ENCODE results near the gene PTPRD.

PTPRD gene

DNA sequence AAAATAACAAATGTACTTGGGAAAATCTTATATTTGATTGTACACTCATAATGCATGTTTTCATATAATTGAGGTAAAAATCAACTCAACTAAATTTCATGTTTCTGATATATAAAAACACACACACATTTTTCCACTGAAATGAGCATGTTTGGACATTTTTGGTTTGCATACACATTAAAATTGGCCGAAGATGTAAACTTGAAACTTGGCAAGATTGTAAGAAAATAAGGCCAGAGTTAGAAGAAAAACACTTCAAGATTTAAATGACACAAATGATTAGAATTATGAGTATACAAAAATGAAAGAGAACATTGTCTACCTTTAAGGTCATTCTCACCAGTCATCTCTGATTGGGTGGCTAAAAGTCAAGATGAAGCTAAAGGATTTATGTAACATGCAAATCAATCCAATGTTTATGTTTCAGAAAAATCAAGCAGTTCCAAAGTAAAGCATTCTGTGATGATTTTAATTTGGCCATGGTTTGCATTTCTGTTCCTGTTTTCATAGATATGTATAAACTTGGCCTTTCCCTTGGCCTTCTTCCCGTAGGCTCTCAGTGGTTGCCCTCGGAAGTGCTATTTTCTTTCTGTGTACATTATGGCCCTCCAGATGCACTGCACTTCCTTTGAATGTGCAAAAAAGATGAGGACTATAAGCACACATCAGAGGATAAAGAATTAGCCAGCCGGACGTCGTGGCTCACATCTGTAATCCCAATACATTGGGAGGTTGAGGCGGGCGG lies 1707.9 kb downstream of the PTPRD start:
- DNase-seq (ENCODE audit: low read depth in 2 of 2) = no peak

DNA sequence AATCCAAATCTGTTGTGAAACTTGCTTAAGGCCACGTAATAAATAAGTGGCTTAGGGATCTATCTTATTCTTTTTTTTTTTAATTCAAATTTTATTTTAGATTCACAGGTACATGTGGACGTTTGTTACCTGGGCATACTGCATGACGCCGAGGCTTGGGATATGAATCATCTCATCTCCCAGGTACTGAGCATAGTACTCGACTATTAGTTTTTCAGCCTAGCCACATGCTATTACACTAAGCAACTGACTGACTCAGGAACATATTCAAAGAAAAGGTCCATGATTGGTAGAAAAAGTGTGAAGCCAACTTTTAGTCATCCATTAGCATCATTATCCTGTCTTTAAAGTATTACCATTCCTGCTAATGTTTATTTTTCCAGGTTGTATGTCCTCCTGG lies 1709.7 kb downstream of the PTPRD start:
- no peak for DNase-seq (ENCODE audit: low read depth in 2 of 2)

DNA sequence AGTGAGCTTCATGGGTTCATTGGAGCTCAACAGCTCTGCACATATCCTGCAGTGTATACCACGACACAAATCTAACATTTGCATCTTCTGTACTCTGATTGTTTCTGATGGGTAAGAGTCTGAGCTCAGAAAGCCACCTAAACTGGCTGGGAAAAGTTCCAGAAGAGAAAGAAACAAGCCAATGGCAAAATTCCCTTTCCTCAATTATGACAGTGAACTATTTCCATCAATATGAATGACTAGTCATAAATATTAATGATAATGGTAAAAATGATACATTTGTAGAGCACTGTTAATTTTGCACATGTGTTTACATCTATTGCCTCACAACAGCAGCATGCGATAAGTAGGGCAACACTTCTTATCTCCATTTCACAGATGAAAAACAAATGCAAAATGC lies 1711.7 kb downstream of the PTPRD start:
- no peak for DNase-seq (ENCODE audit: low read depth in 2 of 2)

- no peak for DNase-seq (ENCODE audit: low read depth in 2 of 2)
These were observed 1713.3 kb downstream of the PTPRD start for GRCh38 chr9:8899511-8899910.

- no peak for DNase-seq (ENCODE audit: low read depth in 2 of 2)
These were observed 1717.0 kb downstream of the PTPRD start for GRCh38 chr9:8895861-8896224.

DNA sequence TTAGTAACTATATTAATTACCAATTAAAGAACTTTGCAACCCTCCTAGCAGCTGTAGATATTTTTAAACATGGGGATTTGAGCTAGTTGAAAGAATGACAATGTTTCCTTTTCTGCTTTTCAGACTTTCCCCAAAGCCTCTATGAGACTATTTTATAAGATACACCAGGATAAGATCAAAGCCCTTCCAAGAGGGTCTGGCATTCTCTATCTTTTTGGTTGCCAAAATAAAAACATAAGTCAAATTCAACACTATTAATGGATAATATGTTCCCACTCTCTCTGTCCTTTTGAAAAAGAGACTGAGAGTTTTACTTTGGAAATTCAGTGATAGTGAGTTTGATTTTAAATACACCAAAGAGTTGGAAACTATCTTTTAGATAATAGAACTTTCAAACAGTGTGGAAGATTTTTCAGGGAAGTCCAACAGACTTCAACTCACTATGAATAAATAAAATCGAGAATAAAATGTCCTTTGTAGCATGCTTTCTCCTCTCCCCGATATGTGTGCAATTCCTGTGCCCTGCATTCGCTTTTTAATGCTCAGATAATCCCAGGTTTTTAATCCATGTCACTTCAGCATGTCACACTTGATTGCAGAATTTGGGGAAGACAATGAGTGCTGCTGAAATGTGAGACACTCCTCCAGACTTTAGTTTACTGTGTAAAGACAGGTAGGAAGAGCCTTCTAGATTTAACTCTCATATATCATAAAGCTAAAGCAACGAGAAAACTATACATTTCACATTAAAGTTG lies 1717.5 kb downstream of the PTPRD start:
- DNase-seq (ENCODE audit: low read depth in 2 of 2) = no peak

GRCh38 chr9:8890695-8891094 lies 1722.1 kb downstream of the PTPRD start:
- DNase-seq (ENCODE audit: low read depth in 2 of 2) = no peak

- no peak for DNase-seq (ENCODE audit: low read depth in 2 of 2)
These were observed 1723.7 kb downstream of the PTPRD start for GRCh38 chr9:8889100-8889499.

DNA sequence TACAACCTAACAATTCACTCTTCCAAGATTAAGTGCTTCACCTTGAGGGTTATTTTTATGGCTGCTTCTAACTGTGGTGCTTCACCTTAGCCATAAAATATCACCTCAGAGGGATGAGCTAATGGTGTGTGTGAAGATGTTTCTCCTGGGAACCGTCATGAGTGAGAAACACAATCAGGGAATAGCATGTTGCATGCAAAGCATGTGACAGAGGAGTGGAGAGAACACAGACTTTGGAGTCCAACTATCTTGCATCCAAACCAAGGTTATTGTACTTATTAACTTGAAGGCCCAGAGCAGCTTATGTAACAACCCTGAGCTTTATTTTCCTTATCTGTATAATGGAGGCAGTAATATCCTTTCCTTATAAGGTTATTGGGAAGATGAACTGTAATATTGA lies 1724.2 kb downstream of the PTPRD start:
- no peak for DNase-seq (ENCODE audit: low read depth in 2 of 2)

DNA sequence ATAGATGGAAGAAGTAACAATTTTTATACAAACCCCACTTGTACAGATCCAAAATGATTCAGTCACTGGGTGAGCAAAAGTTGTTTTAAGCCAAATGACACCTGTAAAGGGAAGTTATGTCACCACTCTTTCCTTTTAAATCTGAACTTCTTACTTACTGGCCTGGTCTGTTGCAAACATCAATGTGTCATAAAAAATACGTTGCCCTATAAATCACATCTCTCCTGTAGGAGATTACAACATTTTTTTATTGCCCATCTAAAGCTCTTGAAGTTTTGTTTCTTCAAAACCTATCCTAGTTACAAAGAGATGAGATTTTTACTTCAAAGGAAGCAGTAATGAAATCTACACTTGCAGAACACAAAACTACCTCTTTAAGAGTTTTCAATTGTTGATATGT lies 1725.4 kb downstream of the PTPRD start:
- no peak for DNase-seq (ENCODE audit: low read depth in 2 of 2)

DNA sequence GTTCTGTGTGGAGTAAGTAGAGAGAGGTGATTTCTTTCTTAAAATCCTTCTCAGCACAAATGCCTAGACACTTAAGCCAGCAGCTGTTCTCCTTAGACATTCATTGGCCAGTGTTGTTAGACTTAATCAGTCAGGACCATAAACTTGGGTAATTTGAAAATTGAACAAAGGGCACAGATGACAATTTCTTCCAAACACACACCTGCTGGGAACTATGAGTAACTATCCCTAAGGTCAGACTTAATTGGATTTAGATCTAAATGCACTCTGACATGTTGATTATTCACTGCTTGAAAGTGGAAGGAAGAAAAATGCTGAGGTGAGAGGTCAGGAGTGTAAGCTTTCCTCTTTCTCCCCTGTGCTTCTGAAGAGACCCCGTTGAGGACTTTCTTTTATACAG lies 1729.5 kb downstream of the PTPRD start:
- no peak for DNase-seq (ENCODE audit: low read depth in 2 of 2)

DNA sequence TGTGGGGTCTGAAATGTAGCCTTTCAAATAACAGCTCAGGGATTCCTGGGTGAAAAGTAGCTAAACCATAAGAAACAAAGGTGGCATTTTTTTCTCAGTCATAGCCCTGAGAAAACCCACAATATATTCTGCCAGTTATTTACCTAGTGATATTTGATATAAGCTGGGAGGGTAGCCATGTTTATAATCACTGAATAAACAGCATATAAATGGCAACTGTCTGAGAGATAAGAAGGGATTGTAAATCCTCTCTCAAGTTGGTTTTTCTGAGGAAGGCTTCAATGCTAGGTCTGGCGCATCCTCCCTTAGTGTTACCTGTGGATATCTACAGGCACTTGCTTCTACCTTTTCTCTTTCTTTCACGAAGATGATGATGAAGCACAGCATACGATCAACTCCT lies 1732.7 kb downstream of the PTPRD start:
- no peak for DNase-seq (ENCODE audit: low read depth in 2 of 2)

DNA sequence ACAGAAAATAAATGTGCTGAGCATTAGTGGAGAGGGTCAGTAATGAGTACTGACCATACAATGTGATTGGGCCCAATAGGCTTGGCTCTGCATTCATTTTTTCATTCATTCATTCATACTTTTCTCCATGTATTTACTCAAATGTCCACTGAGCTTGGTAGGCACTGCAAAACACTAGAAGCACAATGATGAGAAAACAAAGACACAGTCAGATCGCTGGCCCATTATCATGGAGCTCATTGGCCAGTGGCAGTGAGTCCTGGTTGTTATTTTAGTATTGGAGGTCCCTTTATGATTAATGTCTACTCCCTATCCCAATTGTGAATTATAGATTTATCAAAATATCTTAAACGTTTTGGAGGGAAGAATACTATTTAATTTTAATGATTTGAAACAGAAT lies 1733.5 kb downstream of the PTPRD start:
- DNase-seq (ENCODE audit: low read depth in 2 of 2) = no peak

GRCh38 chr9:8877753-8878494 lies 1734.9 kb downstream of the PTPRD start:
- no peak for DNase-seq (ENCODE audit: low read depth in 2 of 2)

DNA sequence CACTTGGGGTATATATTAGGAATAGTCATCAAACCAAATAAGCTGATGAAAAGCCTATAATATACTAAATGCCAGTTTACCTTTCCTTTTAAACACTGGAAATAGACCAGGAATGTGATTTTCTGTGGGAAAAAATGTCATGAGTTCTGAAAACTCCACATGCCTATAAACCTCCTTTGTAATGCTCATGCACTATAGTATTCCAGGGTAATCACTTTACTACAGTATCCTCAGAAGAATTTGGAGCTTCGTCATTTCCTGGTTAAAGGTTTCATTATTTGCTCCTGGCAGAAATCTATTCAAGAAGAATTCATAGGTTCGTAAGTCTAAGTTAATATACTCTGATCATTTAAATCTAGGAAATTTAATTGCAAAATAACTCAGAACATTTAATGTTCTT lies 1736.5 kb downstream of the PTPRD start:
- no peak for DNase-seq (ENCODE audit: low read depth in 2 of 2)

DNA sequence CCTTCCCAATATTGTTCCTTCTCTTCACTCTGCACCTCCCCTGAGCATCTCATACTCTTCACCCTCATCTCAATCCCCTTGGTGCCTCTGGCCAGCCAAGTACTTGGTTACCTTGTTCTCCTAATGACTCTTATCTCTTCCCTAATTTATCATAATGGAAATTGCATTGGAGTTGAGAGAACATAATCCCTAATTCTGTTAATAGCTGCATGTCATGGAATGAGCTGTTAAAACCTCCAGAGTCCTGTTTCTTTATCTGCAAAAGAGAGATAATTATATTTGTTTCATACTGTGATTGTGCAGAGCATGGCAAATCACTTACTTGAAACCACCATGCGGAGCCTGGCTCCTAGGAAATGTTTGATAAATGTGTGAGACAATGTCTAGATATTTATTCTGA lies 1738.3 kb downstream of the PTPRD start:
- DNase-seq (ENCODE audit: low read depth in 2 of 2) = no peak

- no peak for DNase-seq (ENCODE audit: low read depth in 2 of 2)
These were observed 1740.0 kb downstream of the PTPRD start for GRCh38 chr9:8872802-8873201.

DNA sequence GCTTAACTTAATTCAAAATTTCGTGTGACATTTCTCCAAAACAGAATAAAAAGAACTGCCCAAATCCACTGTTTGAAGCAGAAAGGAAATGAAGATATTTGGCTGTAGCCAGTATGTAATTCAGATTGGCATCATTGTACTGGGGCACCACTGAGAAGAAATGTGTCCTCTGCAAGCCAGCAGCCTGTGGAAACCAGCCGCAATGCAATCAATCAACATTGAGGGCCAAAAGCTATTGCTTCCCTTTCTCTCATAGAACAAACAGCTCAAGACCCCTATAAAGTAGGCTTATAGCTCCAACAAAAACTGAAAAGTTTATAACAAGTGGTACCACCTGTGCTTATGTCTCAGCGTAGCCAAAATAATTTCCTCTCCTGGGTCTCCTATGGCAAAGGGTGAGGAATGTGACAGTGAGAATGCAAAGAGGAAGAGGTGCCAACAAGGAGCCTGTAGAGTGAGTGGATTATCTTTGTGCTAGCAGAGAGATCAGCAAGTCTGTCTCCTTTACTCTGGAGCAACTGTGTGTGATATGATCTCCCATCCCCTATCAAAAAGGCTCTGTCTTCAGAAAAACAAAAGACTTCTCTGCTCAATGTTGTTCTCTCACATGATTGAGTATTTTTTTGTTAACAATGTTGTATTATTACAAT lies 1740.9 kb downstream of the PTPRD start:
- DNase-seq (ENCODE audit: low read depth in 2 of 2) = no peak

DNA sequence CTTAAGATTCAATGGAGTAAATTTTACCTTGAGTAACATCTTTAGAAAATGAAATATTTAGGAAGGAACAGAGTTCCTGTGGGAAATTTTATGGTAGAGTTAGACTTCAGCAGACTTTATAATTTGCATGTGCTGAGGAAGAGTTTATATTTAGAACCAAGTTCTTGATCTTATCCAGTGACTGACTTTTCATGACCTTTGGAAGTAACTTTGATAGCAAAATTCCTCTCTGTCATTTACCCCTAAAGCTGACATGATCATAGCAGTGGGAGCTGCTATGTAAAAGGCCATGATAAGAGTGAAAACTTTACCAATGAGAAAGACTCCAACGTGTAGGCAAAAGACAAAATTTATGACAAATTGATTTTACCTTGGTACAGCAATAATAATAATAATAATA lies 1741.4 kb downstream of the PTPRD start:
- DNase-seq (ENCODE audit: low read depth in 2 of 2) = no peak

- no peak for DNase-seq (ENCODE audit: low read depth in 2 of 2)
These were observed 1743.0 kb downstream of the PTPRD start for GRCh38 chr9:8869812-8870211.

- DNase-seq (ENCODE audit: low read depth in 2 of 2) = no peak
These were observed 1744.2 kb downstream of the PTPRD start for GRCh38 chr9:8868632-8869031.

GRCh38 chr9:8867148-8867547 lies 1745.7 kb downstream of the PTPRD start:
- DNase-seq (ENCODE audit: low read depth in 2 of 2) = no peak

All from activated CD8-positive, alpha-beta memory T cell treated with anti-CD3 and anti-CD28 coated beads for 4 hours (primary cell).